Sigmoid colon (tissue), 7 donors: Measurements from ENCODE around the gene TCTA. TPM values are rescaled to one million over a fixed set of nuclear protein-coding genes. Genes with fewer than 3 reads are reported as not detected.
A peak's percentile ranks its signal among the peaks of the same experiment; 100 is the strongest.

Source experiments
- DNase-seq: peaks from one replicate; pipeline ENCODE4 v3.0.0-alpha.2; 2019
- H3K27ac ChIP-seq, 4 donors: fragments of 200-600 bp; sonication (generic); one replicate each; pipeline ENCODE4 v1.5.1; 2016 to 2019; ENCODE audit warnings: mild to moderate bottlenecking in 1 of 4
- H3K27me3 ChIP-seq, 3 donors: fragments of 200-600 bp; sonication (generic); one replicate each; pipeline ENCODE4 v1.5.1; 2019; ENCODE audit warnings: mild to moderate bottlenecking in 1 of 3
- H3K36me3 ChIP-seq, 4 donors: fragments of 200-600 bp; sonication (generic); one replicate each; pipeline ENCODE4 v1.5.1; 2016 to 2019
- H3K4me1 ChIP-seq, 4 donors: fragments of 200-600 bp; sonication (generic); one replicate each; pipeline ENCODE4 v1.5.1; 2017 to 2019
- H3K4me3 ChIP-seq, 4 donors: fragments of 200-600 bp; sonication (generic); one replicate each; pipeline ENCODE4 v1.5.1; 2017 to 2019; ENCODE audit warnings: mild to moderate bottlenecking in 2 of 4, moderate library complexity in 1 of 4
- H3K9me3 ChIP-seq, 4 donors: fragments of 200-600 bp in 3 of 4; sonication (generic) in 3 of 4; one replicate each; pipeline versions ENCODE4 v1.5.1 to v1.6.1; 2013 to 2019
- CTCF ChIP-seq, 4 experiments: fragments of 450-650 bp in 3 of 4; fragments of 200-600 bp in 1 of 4; IDR thresholded peaks; one replicate each; pipeline ENCODE4 v1.5.1; 2016 to 2019; ENCODE audit warnings: antibody characterized with exemption in 4 of 4, mild to moderate bottlenecking in 3 of 4, moderate library complexity in 2 of 4
- EP300 ChIP-seq, 4 donors: sonication (generic); formaldehyde crosslinking; IDR thresholded peaks; one replicate each; pipeline ENCODE4 v1.6.1; 2017; ENCODE audit warnings: antibody characterized with exemption in 4 of 4
- POLR2A ChIP-seq, 2 donors: fragments of 450-650 bp; IDR thresholded peaks; one replicate each; pipeline ENCODE4 v1.6.1; 2016; ENCODE audit warnings: antibody characterized with exemption in 2 of 2, mild to moderate bottlenecking in 2 of 2, moderate library complexity in 2 of 2
- POLR2AphosphoS5 ChIP-seq, 4 donors: sonication (generic); formaldehyde crosslinking; IDR thresholded peaks; one replicate each; pipeline ENCODE4 v1.6.1; 2017; ENCODE audit warnings: antibody characterized with exemption in 4 of 4
- WGBS, 2 donors: extraction: QIAGEN DNeasy Blood & Tissue Kit; methylation state at CpG; one replicate each; pipeline ENCODE4 v1.1.7; 2013; 5-methylcytosine and 5-hydroxymethylcytosine counted together
- intact Hi-C: fragments of 100-400 bp; cut with DNase I; formaldehyde crosslinking; loops from one replicate; pipeline ENCODE4 v1.15.1; 2023
- polyA plus RNA-seq, 3 donors: library from polyadenylated mRNA; stranded (reverse); fragments of 200-250 nt; gene quantifications; one replicate each; pipeline ENCODE4 v1.2.3, GENCODE V29; 2013
- total RNA-seq, 4 donors: library from RNA; depleted of rRNA; stranded (reverse); fragments of >200 nt; gene quantifications; one replicate each; pipeline ENCODE4 v1.1.0, GENCODE V29; 2016
- donor health status: healthy with polysubstance abuse.
- donor health status: Bipolar disorder and iron deficiency.
- donor health status: healthy.

TCTA gene
- total and polyA plus RNA-seq, 7 donors: 15.1 to 47.6 (median 25.0) TPM

GRCh38 chr3:49422379-49423248 is 10.4 kb downstream of the TCTA start, which contains the start of gene AMT:
TSS of gene AMT (minus strand) at chr3:49422473. CDS start at chr3:49422450, 23 bp downstream.
- WGBS, 2 donors: 29 to 46% methylated on average over 25 of the region's 25 CpGs
- H3K36me3 ChIP-seq: peaks cover 0 to 42% (median 10%) of the 10 kb centered on the region in 4 donors
- H3K4me3 ChIP-seq: peak within 1 kb of the TSS; percentile 26 to 44 (median 39)
- DNase-seq: no peak
- intact Hi-C loops: no loop called here
- no peak for TF ChIP-seq POLR2A (IDR thresholded peaks at IDR 0.05)
- TF ChIP-seq POLR2AphosphoS5 (IDR thresholded peaks at IDR 0.05): peak in 2 of 4 donors; percentile 23 to 30
- no peak for TF ChIP-seq CTCF (IDR thresholded peaks at IDR 0.05)
- no peak for TF ChIP-seq EP300 (IDR thresholded peaks at IDR 0.05)
- H3K4me1 ChIP-seq: peaks cover 0 to 20% (median 17%) of the 10 kb centered on the region in 4 donors
- peak within 1 kb of the TSS; percentile 15 to 63 (median 42) for H3K27ac ChIP-seq
- no peaks in the 10 kb centered on the region for H3K9me3 ChIP-seq
- H3K27me3 ChIP-seq: no peaks in the 10 kb centered on the region

DNA sequence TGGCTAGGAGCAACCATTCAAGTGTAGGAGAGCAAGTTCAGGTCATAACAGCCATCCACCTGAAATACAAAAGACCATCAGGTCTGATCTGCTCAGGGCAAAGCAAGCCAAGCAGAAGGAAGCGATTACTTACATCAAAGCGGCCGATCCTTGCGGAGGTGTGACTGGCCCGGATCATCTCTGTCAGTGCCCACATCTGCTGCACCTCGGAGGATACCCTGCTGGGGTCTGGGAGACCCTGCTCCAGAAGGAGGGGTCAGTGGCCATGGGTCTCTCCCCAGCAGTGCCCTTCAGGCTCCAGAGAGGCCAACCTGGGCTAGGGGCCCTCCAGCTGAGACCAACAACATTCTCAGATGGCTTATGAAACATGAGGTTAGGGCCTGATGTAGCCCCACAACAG is 12.6 kb downstream of the TCTA start:
- Histone ChIP-seq H3K27me3 (no peaks in the 10 kb centered on the region), H3K36me3 (peaks cover 0 to 29% (median 10%) of the 10 kb centered on the region in 4 donors), H3K9me3 (no peaks in the 10 kb centered on the region), H3K4me1 (peaks cover 0 to 30% (median 25%) of the 10 kb centered on the region in 4 donors), H3K27ac (no peak overlapping the region), H3K4me3 (no peak overlapping the region)
- DNase-seq: no peak
- intact Hi-C loops: loop anchor here (5.0 kb wide), 2 partner anchors 83 to 247 kb away; partner anchors contain the start of genes APEH and USP4
- TF ChIP-seq POLR2A (IDR thresholded peaks at IDR 0.05) (no peak), POLR2AphosphoS5 (IDR thresholded peaks at IDR 0.05) (no peak), CTCF (IDR thresholded peaks at IDR 0.05) (no peak), EP300 (IDR thresholded peaks at IDR 0.05) (no peak)
- 94 to 99% methylated on average over 6 of the region's 6 CpGs for WGBS, 2 donors

- Histone ChIP-seq H3K4me1 (peaks cover 0 to 18% (median 11%) of the 10 kb centered on the region in 4 donors), H3K9me3 (no peaks in the 10 kb centered on the region), H3K27me3 (no peaks in the 10 kb centered on the region), H3K4me3 (no peak overlapping the region), H3K27ac (no peak overlapping the region), H3K36me3 (peaks cover 0 to 29% (median 10%) of the 10 kb centered on the region in 4 donors)
- no peak for DNase-seq
- 83 to 88% methylated on average over 2 of the region's 2 CpGs for WGBS, 2 donors
- intact Hi-C loops: loop anchor here (5.0 kb wide), 2 partner anchors 85 to 245 kb away; partner anchors contain the start of genes APEH and USP4
- TF ChIP-seq POLR2AphosphoS5 (IDR thresholded peaks at IDR 0.05) (no peak), EP300 (IDR thresholded peaks at IDR 0.05) (no peak), CTCF (IDR thresholded peaks at IDR 0.05) (no peak), POLR2A (IDR thresholded peaks at IDR 0.05) (no peak)
These were observed 15.4 kb downstream of the TCTA start for GRCh38 chr3:49427586-49427985.

DNA sequence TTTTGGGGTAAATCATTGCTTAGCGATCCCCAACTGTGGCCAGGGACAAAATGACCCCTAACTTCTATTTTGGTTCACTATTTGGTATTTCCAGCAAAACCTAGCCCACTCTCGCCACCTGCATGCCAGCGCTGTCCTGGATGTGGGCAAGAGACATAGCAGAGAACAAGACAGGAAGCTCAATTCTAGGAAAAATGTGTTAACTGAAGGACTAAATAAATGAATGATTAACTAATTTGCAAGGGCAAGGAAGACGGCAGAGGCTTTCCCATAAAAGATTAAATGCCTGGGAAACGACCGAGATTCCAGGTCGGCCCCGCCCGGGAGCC is 16.5 kb downstream of the TCTA start:
- TF ChIP-seq POLR2AphosphoS5 (IDR thresholded peaks at IDR 0.05) (no peak), EP300 (IDR thresholded peaks at IDR 0.05) (no peak), POLR2A (IDR thresholded peaks at IDR 0.05) (no peak), CTCF (IDR thresholded peaks at IDR 0.05) (no peak)
- Histone ChIP-seq H3K9me3 (no peaks in the 10 kb centered on the region), H3K27me3 (no peaks in the 10 kb centered on the region), H3K4me3 (peak overlapping the region; percentile 51 to 76 (median 64)), H3K4me1 (peaks cover 0 to 14% (median 8%) of the 10 kb centered on the region in 4 donors), H3K36me3 (peaks cover 0 to 28% (median 10%) of the 10 kb centered on the region in 4 donors), H3K27ac (peak overlapping the region; percentile 87 to 92 (median 90))
- WGBS, 2 donors: 3 to 4% methylated on average over 9 of the region's 9 CpGs
- DNase-seq: no peak
- intact Hi-C loops: loop anchor here (1.0 to 5.0 kb wide), 4 partner anchors 16 to 244 kb away; partner anchors contain the start of genes APEH, DAG1, TCTA and USP4
